ENCODE data around the gene SPSB3. TPM values are rescaled to one million over a fixed set of nuclear protein-coding genes. Genes with fewer than 3 reads are reported as not detected.

Gene SPSB3
- total and polyA plus RNA-seq, 9 of the 15 experiments (the other 6 are each of a cell fraction or from before 2014, with no cell fraction given) = 0.39 to 37.4 (median 7.1) TPM

- TF ChIP-seq CHD7 (IDR thresholded peaks at IDR 0.05; ENCODE audit: low read depth, low read length) (no peak), IFI16 (CRISPR knock-in tag; IDR thresholded peaks at IDR 0.05) (no peak), MAZ (CRISPR knock-in tag; conservative IDR thresholded peaks at IDR 0.05 in 1 of 2, IDR thresholded peaks at IDR 0.05 in 1 of 2) (no peak), FOSL1 (tag; conservative IDR thresholded peaks at IDR 0.05) (no peak), BRD9 (IDR thresholded peaks at IDR 0.05; ENCODE audit: low read depth, partially characterized antibody) (no peak), KDM1A (IDR thresholded peaks at IDR 0.05) (no peak), ZNF398 (CRISPR knock-in tag; IDR thresholded peaks at IDR 0.05) (no peak), CREB5 (CRISPR knock-in tag; IDR thresholded peaks at IDR 0.05) (no peak), PHF20 (IDR thresholded peaks at IDR 0.05; ENCODE audit: partially characterized antibody) (no peak), POLR2AphosphoS5 (IDR thresholded peaks at IDR 0.05; ENCODE audit: control insufficient read depth, insufficient read depth, low read depth, low read length) (no peak), PURB (CRISPR knock-in tag; IDR thresholded peaks at IDR 0.05; ENCODE audit: low read depth) (no peak)
These were observed 11.8 kb downstream of the SPSB3 start (continued) for GRCh38 chr16:1770328-1771187.

Measured in K562 (cell line).